HG03045 (cell line): ENCODE data around the gene C1QL2.

Experiments
- ATAC-seq: cut with Tn5 transposase; IDR thresholded peaks from one replicate; pipeline ENCODE4 v1.9.1; 2021; ENCODE audit warnings: mild to moderate bottlenecking, moderate library complexity; ENCODE audit not compliant: unreplicated experiment

Gene C1QL2

DNA sequence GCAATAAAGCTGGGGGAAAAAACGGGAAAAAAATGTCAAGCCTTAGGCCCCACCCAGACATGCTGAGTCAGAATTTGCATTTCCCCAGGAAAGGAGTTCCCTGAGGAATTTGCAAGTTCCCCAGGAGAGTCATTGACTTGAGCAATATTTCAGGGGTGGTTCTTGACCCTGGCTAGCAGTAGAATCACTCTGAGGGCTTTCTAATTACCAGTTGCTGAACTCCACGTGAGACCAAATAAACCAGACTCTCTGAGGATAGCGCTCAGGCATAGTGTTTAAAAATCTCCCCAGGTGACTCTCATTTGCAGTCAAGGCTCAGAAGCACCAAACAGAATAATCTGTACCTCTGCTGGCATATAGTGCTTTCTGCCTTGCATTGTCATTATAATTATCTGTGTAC, 48.7 kb downstream of the C1QL2 start:
- ATAC-seq: no peak

DNA sequence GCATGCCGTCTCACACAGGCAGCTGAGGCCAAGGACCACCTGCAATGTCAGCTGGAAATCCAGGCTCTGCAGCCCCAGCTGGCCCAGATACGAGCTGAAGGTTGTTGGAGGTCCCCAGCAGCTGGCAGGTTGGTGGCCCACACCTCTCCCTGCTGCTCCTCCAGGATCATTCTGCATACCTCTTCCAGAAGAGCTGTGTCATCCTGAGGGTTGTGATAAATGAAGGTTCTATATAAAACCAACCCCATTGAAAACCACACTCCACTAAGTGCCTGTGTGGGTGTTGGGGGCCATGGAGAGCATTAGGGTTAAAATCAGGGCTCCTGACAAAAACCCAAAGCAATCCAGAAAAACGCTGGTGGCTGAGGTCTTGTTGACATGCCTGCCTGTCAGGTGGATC, 50.4 kb downstream of the C1QL2 start:
- no peak for ATAC-seq

DNA sequence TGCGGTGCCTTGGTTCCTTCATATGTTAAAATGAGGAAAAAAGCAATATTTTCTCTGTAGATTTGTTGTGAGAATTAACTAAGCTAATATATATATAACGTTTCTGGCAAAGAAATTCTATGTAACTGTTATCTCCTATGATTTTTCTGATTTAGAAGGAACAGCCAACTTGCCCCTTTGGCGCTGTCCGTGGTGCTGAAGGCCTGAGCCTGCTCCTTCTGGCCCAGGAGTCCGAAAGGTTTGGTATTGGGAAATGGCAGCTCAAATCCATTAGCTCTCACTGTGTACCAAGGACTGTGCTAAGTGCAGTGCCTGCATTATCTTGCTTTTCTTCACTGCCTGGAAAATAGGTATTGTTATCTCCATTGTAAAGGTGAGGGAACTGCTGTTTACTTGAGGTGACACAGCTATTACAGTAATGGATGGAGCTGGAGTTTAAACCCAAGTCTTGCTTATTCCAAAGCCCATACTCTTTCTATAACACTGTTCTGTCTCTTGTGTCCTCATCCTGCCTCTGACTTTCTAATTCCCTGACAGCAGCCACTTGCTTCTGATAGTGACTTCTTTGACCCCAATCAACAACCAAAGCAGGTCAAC, 52.2 kb downstream of the C1QL2 start:
- no peak for ATAC-seq
